Measurements from ENCODE around the gene PDGFA. TPM values are rescaled to one million over a fixed set of nuclear protein-coding genes. Genes with fewer than 3 reads are reported as not detected.

Gene PDGFA
- total RNA-seq, 1 experiment from 2014 or later = 18.4 TPM

DNA sequence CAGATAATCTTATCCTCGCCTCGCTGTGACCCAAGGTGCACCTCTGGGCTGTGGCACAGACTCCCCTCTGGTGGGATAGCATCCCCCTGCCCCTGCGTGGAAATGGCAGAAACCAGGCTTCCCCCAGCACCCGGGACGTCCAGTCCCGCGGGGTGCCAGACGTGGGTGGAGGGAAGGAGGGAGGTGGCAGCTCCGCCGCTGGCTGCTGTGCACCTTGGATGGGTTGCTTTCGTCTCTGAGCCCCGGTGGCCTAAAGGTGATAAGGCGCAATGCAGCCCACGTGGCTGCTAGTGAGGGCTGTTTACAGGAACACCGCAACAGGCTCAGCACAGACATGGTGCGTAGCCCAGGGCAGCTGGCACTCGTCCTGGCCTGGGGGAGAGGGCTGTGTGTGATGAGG lies 13.6 kb upstream of the PDGFA start:
- Histone ChIP-seq H3K9me3 (ENCODE audit: low read length) (no peaks in the 10 kb centered on the region), H3K79me2 (ENCODE audit: low read length) (no peaks in the 10 kb centered on the region), H3K4me1 (ENCODE audit: insufficient read depth, low read length) (peaks cover 15% of the 10 kb centered on the region), H3K36me3 (ENCODE audit: low read depth, low read length) (no peaks in the 10 kb centered on the region), H3K9me2 (replicated peaks; ENCODE audit: low read length) (no peaks in the 10 kb centered on the region), H2AFZ (ENCODE audit: low read length) (no peak overlapping the region), H4K20me1 (ENCODE audit: low read length) (no peaks in the 10 kb centered on the region), H3K4me2 (ENCODE audit: low read length) (no peak overlapping the region), H3F3A (ENCODE audit: low read length, unreplicated experiment) (no peaks in the 10 kb centered on the region), H3K9ac (ENCODE audit: low read length) (no peak overlapping the region), H3K27me3 (ENCODE audit: low read length) (no peaks in the 10 kb centered on the region), H3K4me3 (ENCODE audit: low read length) (no peak overlapping the region), H3K27ac (ENCODE audit: low read length) (no peak overlapping the region)
- no peak for ATAC-seq
- POLR2A ChIA-PET (ENCODE audit: unreplicated experiment) = no interaction called here
- no TSS peak for BruUV-seq (replicated peaks)
- CTCF ChIA-PET = no interaction called here
- no peak for TF ChIP-seq EZH2 (IDR thresholded peaks at IDR 0.05; ENCODE audit: low read length, unreplicated experiment)
- TF ChIP-seq, protein P1, sequence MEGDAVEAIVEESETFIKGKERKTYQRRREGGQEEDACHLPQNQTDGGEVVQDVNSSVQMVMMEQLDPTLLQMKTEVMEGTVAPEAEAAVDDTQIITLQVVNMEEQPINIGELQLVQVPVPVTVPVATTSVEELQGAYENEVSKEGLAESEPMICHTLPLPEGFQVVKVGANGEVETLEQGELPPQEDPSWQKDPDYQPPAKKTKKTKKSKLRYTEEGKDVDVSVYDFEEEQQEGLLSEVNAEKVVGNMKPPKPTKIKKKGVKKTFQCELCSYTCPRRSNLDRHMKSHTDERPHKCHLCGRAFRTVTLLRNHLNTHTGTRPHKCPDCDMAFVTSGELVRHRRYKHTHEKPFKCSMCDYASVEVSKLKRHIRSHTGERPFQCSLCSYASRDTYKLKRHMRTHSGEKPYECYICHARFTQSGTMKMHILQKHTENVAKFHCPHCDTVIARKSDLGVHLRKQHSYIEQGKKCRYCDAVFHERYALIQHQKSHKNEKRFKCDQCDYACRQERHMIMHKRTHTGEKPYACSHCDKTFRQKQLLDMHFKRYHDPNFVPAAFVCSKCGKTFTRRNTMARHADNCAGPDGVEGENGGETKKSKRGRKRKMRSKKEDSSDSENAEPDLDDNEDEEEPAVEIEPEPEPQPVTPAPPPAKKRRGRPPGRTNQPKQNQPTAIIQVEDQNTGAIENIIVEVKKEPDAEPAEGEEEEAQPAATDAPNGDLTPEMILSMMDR (conservative IDR thresholded peaks at IDR 0.05; ENCODE audit: low read depth, low read length) = no peak
- no peak for TF ChIP-seq EZH2phosphoT487 (IDR thresholded peaks at IDR 0.05; ENCODE audit: borderline replicate concordance, low read length)
- DNase-seq = no peak
- intact Hi-C loops (cut with micrococcal nuclease) = no loop called here

DNA sequence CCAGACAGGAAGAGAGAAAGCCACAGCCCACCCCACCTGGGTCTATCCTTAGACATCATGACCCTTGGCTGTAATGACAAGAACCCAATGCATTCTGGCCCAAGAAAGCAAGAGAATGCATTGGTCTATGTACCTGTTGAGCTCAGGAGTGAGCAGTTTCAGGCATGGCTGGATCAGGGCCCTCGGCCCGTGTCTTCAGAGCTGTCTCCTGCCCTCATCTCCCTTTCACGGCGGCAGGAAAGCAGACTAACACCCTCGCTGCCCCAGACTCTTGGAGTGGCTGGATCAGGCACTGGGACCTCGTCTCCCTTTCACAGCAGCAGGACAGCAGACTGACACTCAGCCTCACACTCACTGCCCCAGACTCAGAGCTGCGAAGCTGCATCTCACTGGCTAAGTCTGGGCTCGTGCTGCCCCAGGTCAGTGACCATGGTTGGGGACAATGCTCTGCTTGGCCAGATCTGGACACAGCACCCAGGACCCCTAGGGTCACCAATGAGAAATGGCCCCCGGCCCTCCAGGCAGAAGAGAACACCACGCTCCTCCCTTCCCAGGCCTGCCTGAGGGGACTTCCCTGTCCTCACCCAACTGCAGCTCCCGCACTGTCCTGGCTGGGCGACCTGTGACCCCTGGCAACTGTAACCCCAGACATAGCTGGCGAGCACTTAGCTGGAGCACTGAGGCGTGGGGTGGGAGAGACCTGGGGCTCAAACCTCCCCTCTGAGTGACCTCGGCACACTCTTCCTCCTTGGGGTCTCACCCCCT lies 12.9 kb upstream of the PDGFA start:
- POLR2A ChIA-PET (ENCODE audit: unreplicated experiment) = interaction anchor here (0.5 kb wide), 1 partner anchor 210 kb away, joined by 5 read pairs; no protein-coding TSS in a partner anchor
- CTCF ChIA-PET = no interaction called here
- Histone ChIP-seq H3K27me3 (ENCODE audit: low read length) (no peaks in the 10 kb centered on the region), H3K36me3 (ENCODE audit: low read depth, low read length) (no peaks in the 10 kb centered on the region), H3K4me2 (ENCODE audit: low read length) (no peak overlapping the region), H3K27ac (ENCODE audit: low read length) (no peak overlapping the region), H3K9ac (ENCODE audit: low read length) (no peak overlapping the region), H3K79me2 (ENCODE audit: low read length) (no peaks in the 10 kb centered on the region), H3K4me1 (ENCODE audit: insufficient read depth, low read length) (peaks cover 8% of the 10 kb centered on the region), H2AFZ (ENCODE audit: low read length) (no peak overlapping the region), H3F3A (ENCODE audit: low read length, unreplicated experiment) (no peaks in the 10 kb centered on the region), H4K20me1 (ENCODE audit: low read length) (no peaks in the 10 kb centered on the region), H3K9me3 (ENCODE audit: low read length) (no peaks in the 10 kb centered on the region), H3K4me3 (ENCODE audit: low read length) (no peak overlapping the region), H3K9me2 (replicated peaks; ENCODE audit: low read length) (no peaks in the 10 kb centered on the region)
- no TSS peak for BruUV-seq (replicated peaks)
- intact Hi-C loops (cut with micrococcal nuclease) = no loop called here
- TF ChIP-seq EZH2 (IDR thresholded peaks at IDR 0.05; ENCODE audit: low read length, unreplicated experiment) = no peak
- TF ChIP-seq, protein P1 (conservative IDR thresholded peaks at IDR 0.05; ENCODE audit: low read depth, low read length) = no peak
- no peak for TF ChIP-seq EZH2phosphoT487 (IDR thresholded peaks at IDR 0.05; ENCODE audit: borderline replicate concordance, low read length)
- ATAC-seq (no peak; the same call in 1 of the 2 replicates), DNase-seq (no peak)

DNA sequence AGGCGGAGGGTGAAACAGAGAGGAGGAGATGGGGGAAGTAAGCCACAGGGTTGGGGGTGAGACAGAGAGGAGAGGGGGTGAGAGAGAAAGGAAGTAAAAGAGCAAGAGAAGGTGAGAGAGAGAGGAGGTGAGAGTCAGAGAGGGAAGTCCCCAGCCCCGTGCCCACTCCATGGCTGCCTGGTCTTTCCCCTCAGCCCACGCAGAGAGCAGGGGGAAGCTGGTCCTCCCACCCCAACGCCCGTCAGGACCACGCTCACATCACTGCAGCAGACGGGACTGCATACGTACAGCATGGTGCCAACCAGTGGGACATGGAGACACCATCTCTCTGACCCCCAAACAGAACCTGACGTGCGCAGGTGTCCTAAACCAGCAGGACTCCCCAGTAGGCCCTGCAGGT lies 12.1 kb upstream of the PDGFA start:
- Histone ChIP-seq H2AFZ (ENCODE audit: low read length) (no peak overlapping the region), H3K4me2 (ENCODE audit: low read length) (no peak overlapping the region), H3K79me2 (ENCODE audit: low read length) (no peaks in the 10 kb centered on the region), H3K36me3 (ENCODE audit: low read depth, low read length) (no peaks in the 10 kb centered on the region), H3K9ac (ENCODE audit: low read length) (no peak overlapping the region), H3F3A (ENCODE audit: low read length, unreplicated experiment) (no peaks in the 10 kb centered on the region), H3K4me1 (ENCODE audit: insufficient read depth, low read length) (peaks cover 7% of the 10 kb centered on the region), H3K27me3 (ENCODE audit: low read length) (no peaks in the 10 kb centered on the region), H3K9me2 (replicated peaks; ENCODE audit: low read length) (no peaks in the 10 kb centered on the region), H4K20me1 (ENCODE audit: low read length) (no peaks in the 10 kb centered on the region), H3K4me3 (ENCODE audit: low read length) (no peak overlapping the region), H3K27ac (ENCODE audit: low read length) (no peak overlapping the region), H3K9me3 (ENCODE audit: low read length) (no peaks in the 10 kb centered on the region)
- no peak for TF ChIP-seq EZH2phosphoT487 (IDR thresholded peaks at IDR 0.05; ENCODE audit: borderline replicate concordance, low read length)
- TF ChIP-seq, protein P1 (conservative IDR thresholded peaks at IDR 0.05; ENCODE audit: low read depth, low read length) = no peak
- TF ChIP-seq EZH2 (IDR thresholded peaks at IDR 0.05; ENCODE audit: low read length, unreplicated experiment) = no peak
- no peak for DNase-seq
- no TSS peak for BruUV-seq (replicated peaks)
- CTCF ChIA-PET = no interaction called here
- no peak for ATAC-seq
- intact Hi-C loops (cut with micrococcal nuclease) = no loop called here
- POLR2A ChIA-PET (ENCODE audit: unreplicated experiment) = interaction anchor here (0.5 kb wide), 1 partner anchor 210 kb away, joined by 5 read pairs; no protein-coding TSS in a partner anchor

Data from PC-3 (cell line).